Activated naive CD8-positive, alpha-beta T cell (primary cell): ENCODE data around the gene ANO5.
"Not testable (repeated sequence)": the region's sequence is repeated elsewhere in the genome, so short reads cannot be mapped to it uniquely, and the experiment has no call there.

Experiments used
- H3K27ac Mint-ChIP-seq: one replicate; pipeline ENCODE4 v1.8.0; 2021; ENCODE audit warnings: mixed read lengths
- H3K27me3 Mint-ChIP-seq: one replicate; pipeline ENCODE4 v1.8.0; 2021; ENCODE audit warnings: mixed read lengths
- H3K36me3 Mint-ChIP-seq: one replicate; pipeline ENCODE4 v1.8.0; 2021; ENCODE audit warnings: mixed read lengths
- H3K4me1 Mint-ChIP-seq: one replicate; pipeline ENCODE4 v1.8.0; 2021; ENCODE audit warnings: low read depth, mixed read lengths
- H3K4me3 Mint-ChIP-seq: one replicate; pipeline ENCODE4 v1.8.0; 2021; ENCODE audit warnings: mild to moderate bottlenecking, mixed read lengths
- H3K9me3 Mint-ChIP-seq: one replicate; pipeline ENCODE4 v1.8.0; 2021; ENCODE audit warnings: low read depth, mixed read lengths

ANO5 gene

GRCh38 chr11:22246992-22247391 is 54.1 kb downstream of the ANO5 start:
- H3K4me3 Mint-ChIP-seq, result no peak overlapping the region
- no peaks in the 10 kb centered on the region for H3K36me3 Mint-ChIP-seq
- H3K4me1 Mint-ChIP-seq, result no peaks in the 10 kb centered on the region
- H3K27me3 Mint-ChIP-seq, result peaks cover 11% of the 10 kb centered on the region
- no peak overlapping the region for H3K27ac Mint-ChIP-seq
- H3K9me3 Mint-ChIP-seq, result no peaks in the 10 kb centered on the region

GRCh38 chr11:22249871-22250270 is 57.0 kb downstream of the ANO5 start:
- Mint-ChIP-seq H3K27ac (no peak overlapping the region), H3K27me3 (peaks cover 9% of the 10 kb centered on the region), H3K4me1 (no peaks in the 10 kb centered on the region), H3K36me3 (no peaks in the 10 kb centered on the region), H3K4me3 (no peak overlapping the region), H3K9me3 (no peaks in the 10 kb centered on the region)

- Mint-ChIP-seq H3K4me3 (no peak overlapping the region), H3K36me3 (no peaks in the 10 kb centered on the region), H3K27me3 (no peaks in the 10 kb centered on the region), H3K4me1 (no peaks in the 10 kb centered on the region), H3K27ac (no peak overlapping the region), H3K9me3 (no peaks in the 10 kb centered on the region)
These were observed 64.0 kb downstream of the ANO5 start for GRCh38 chr11:22256876-22257275.

- peaks cover 4% of the 10 kb centered on the region for H3K27me3 Mint-ChIP-seq
- no peak overlapping the region for H3K4me3 Mint-ChIP-seq
- no peaks in the 10 kb centered on the region for H3K9me3 Mint-ChIP-seq
- no peaks in the 10 kb centered on the region for H3K4me1 Mint-ChIP-seq
- no peaks in the 10 kb centered on the region for H3K36me3 Mint-ChIP-seq
- no peak overlapping the region for H3K27ac Mint-ChIP-seq
These were observed 70.7 kb downstream of the ANO5 start for GRCh38 chr11:22263613-22264012.

GRCh38 chr11:22268983-22269624 is 76.2 kb downstream of the ANO5 start:
- H3K27me3 Mint-ChIP-seq, H3K36me3 Mint-ChIP-seq, H3K27ac Mint-ChIP-seq, H3K4me1 Mint-ChIP-seq, H3K4me3 Mint-ChIP-seq, H3K9me3 Mint-ChIP-seq: not testable (repeated sequence)

- H3K27me3 Mint-ChIP-seq, result peaks cover 1% of the 10 kb centered on the region
- H3K27ac Mint-ChIP-seq, result no peak overlapping the region
- no peaks in the 10 kb centered on the region for H3K9me3 Mint-ChIP-seq
- no peak overlapping the region for H3K4me3 Mint-ChIP-seq
- H3K4me1 Mint-ChIP-seq, result no peaks in the 10 kb centered on the region
- H3K36me3 Mint-ChIP-seq, result no peaks in the 10 kb centered on the region
These were observed 80.9 kb downstream of the ANO5 start for GRCh38 chr11:22273781-22274180.

- Mint-ChIP-seq H3K4me3 (no peak overlapping the region), H3K36me3 (no peaks in the 10 kb centered on the region), H3K9me3 (no peaks in the 10 kb centered on the region), H3K27me3 (no peaks in the 10 kb centered on the region), H3K27ac (no peak overlapping the region), H3K4me1 (no peaks in the 10 kb centered on the region)
These were observed 82.7 kb downstream of the ANO5 start for GRCh38 chr11:22275600-22275999.

- Mint-ChIP-seq H3K9me3 (no peaks in the 10 kb centered on the region), H3K36me3 (no peaks in the 10 kb centered on the region), H3K27me3 (peaks cover 2% of the 10 kb centered on the region), H3K27ac (no peak overlapping the region), H3K4me3 (no peak overlapping the region), H3K4me1 (no peaks in the 10 kb centered on the region)
These were observed 83.7 kb downstream of the ANO5 start for GRCh38 chr11:22276535-22276934.

GRCh38 chr11:22284991-22285390 is 92.1 kb downstream of the ANO5 start:
- not testable (repeated sequence) for H3K27ac Mint-ChIP-seq, H3K4me1 Mint-ChIP-seq, H3K27me3 Mint-ChIP-seq, H3K4me3 Mint-ChIP-seq, H3K9me3 Mint-ChIP-seq, H3K36me3 Mint-ChIP-seq

- Mint-ChIP-seq H3K4me3 (no peak overlapping the region), H3K36me3 (no peaks in the 10 kb centered on the region), H3K9me3 (no peaks in the 10 kb centered on the region), H3K27me3 (peaks cover 13% of the 10 kb centered on the region), H3K4me1 (no peaks in the 10 kb centered on the region), H3K27ac (no peak overlapping the region)
These were observed 109.5 kb downstream of the ANO5 start for GRCh38 chr11:22302368-22302767.

- Mint-ChIP-seq H3K27ac (no peak overlapping the region), H3K27me3 (peaks cover 13% of the 10 kb centered on the region), H3K4me3 (no peak overlapping the region), H3K4me1 (no peaks in the 10 kb centered on the region), H3K36me3 (no peaks in the 10 kb centered on the region), H3K9me3 (no peaks in the 10 kb centered on the region)
These were observed 111.6 kb downstream of the ANO5 start for GRCh38 chr11:22304337-22304961.

- no peaks in the 10 kb centered on the region for H3K36me3 Mint-ChIP-seq
- peaks cover 1% of the 10 kb centered on the region for H3K27me3 Mint-ChIP-seq
- H3K4me3 Mint-ChIP-seq, result no peak overlapping the region
- no peaks in the 10 kb centered on the region for H3K9me3 Mint-ChIP-seq
- H3K27ac Mint-ChIP-seq, result no peak overlapping the region
- H3K4me1 Mint-ChIP-seq, result no peaks in the 10 kb centered on the region
These were observed 124.8 kb downstream of the ANO5 start for GRCh38 chr11:22317656-22318055.

GRCh38 chr11:22331771-22332170 is 138.9 kb downstream of the ANO5 start:
- Mint-ChIP-seq H3K27me3 (peaks cover 10% of the 10 kb centered on the region), H3K36me3 (no peaks in the 10 kb centered on the region), H3K4me1 (no peaks in the 10 kb centered on the region), H3K9me3 (no peaks in the 10 kb centered on the region), H3K4me3 (no peak overlapping the region), H3K27ac (no peak overlapping the region)
